ENCODE results near the gene BTRC. TPM values are rescaled to one million over a fixed set of nuclear protein-coding genes. Genes with fewer than 3 reads are reported as not detected.

BTRC gene
- total and polyA plus RNA-seq, 2 donors (not counting 3 experiments of a cell fraction or from before 2014, with no cell fraction given), result 11.6 to 18.5 TPM

DNA sequence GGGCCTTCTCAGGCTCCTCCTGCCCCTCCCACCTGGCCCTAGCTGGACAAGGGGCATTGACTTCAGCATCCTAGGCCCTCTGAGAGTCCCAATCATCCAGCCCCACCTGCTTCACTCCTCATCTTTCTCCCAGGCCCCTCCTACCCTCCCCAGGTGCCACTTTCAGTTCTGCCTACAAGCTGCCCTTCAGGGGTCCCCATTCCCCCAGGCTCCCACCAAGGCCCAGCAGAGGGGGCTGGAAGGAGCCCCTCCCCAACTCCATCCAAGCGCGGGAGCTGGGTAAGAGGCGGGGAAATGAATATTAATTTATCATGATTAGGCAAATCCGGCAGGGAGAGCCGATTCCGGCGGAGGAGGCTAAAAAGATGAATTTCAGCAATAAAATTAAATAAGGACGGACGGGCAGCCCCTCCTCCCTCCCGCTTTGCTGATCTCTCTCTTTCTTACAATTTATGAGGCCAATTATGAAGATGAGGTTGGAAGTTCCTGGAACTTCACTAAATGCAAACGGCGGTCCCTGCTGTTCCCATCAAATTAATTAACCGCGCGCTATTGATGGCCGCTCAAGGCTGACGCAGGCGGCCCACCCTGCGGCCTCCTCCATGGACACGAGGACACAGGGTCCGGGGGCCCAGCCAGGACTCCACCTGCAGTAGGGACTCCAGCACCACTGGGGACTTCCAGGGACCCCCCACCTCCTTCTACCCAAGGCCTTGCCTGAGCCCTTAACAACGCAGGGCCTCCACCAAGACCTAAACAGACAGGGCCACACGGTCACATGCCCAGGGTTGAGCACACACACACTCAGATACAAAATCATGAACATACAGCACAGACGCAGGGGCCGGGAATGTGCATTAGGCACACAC, 220.2 kb downstream of the BTRC start:
- Histone ChIP-seq H3K9ac (replicated peaks; ENCODE audit: extremely low read depth, insufficient read depth, low read length) (no peak overlapping the region), H4K20me1 (replicated peaks; ENCODE audit: control insufficient read depth, extremely low read depth, insufficient read depth, low read length) (no peaks in the 10 kb centered on the region), H2AFZ (ENCODE audit: low read depth, low read length) (no peak overlapping the region), H3K9me3 (replicated peaks; ENCODE audit: control insufficient read depth, insufficient read depth, low read length) (no peaks in the 10 kb centered on the region), H3K27me3 (ENCODE audit: control insufficient read depth in 2 of 2, insufficient read depth in 2 of 2, low read length in 2 of 2) (peaks cover 0 to 3% of the 10 kb centered on the region in 2 experiments), H3K4me3 (replicated peaks in 1 of 3; ENCODE audit: insufficient read depth in 1 of 3, low read depth in 1 of 3, low read length in 3 of 3) (no peak overlapping the region), H3K4me1 (ENCODE audit: control insufficient read depth, extremely low read depth, insufficient read depth, low read length) (peaks cover 7% of the 10 kb centered on the region), H3K4me2 (ENCODE audit: insufficient read depth, low read length) (no peak overlapping the region), H3K36me3 (ENCODE audit: control insufficient read depth in 2 of 2, extremely low read depth in 1 of 2, insufficient read depth in 2 of 2, low read length in 2 of 2) (no peaks in the 10 kb centered on the region), H3K27ac (ENCODE audit: insufficient read depth, low read depth, low read length) (no peak overlapping the region), H3K9me1 (replicated peaks; ENCODE audit: control insufficient read depth, extremely low read depth, insufficient read depth, low read length) (no peaks in the 10 kb centered on the region), H3K79me2 (ENCODE audit: control insufficient read depth, insufficient read depth, low read length) (no peaks in the 10 kb centered on the region)
- dilution Hi-C loops (cut with MboI; ENCODE audit: extremely low pct_ligation_motif_present, low sequenced_read_pairs) (no loop called here), intact Hi-C loops (cut with micrococcal nuclease) (no loop called here)
- CTCF ChIA-PET, result interaction anchor here (0.8 to 1.2 kb wide), 4 partner anchors 29 to 302 kb away, joined by 3 to 4 read pairs (median 3); no protein-coding TSS in a partner anchor
- no peak for TF ChIP-seq JUN (IDR thresholded peaks at IDR 0.05; ENCODE audit: borderline replicate concordance, insufficient read depth, insufficient read length, low read depth)
- FAIRE-seq (no peak), DNase-seq (ENCODE audit: low read depth, low spot score) (no peak)
- BruUV-seq (replicated peaks), result no TSS peak
- POLR2A ChIA-PET, result no interaction called here

DNA sequence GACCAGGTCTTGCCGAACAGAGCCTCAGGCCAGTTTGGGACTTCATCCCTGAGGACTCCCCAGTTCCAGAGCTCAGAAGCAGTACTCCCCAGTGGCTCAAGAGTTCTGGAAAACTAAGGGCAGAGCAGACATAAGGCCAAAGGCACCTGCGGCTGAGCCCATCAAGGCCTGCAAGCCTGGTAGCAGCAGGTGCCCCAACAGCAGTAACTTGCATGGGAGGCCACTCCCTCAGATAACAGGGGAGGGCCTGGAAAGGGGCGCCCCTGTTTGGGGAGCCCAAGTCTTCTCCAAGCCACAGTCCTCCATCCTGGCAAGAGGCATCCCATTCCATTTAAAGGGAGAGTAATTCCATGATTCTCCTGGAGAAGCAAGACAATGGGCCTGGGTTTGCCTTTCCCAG, 221.1 kb downstream of the BTRC start:
- dilution Hi-C loops (cut with MboI; ENCODE audit: extremely low pct_ligation_motif_present, low sequenced_read_pairs) (no loop called here), intact Hi-C loops (cut with micrococcal nuclease) (no loop called here)
- no TSS peak for BruUV-seq (replicated peaks)
- Histone ChIP-seq H3K27me3 (ENCODE audit: control insufficient read depth in 2 of 2, insufficient read depth in 2 of 2, low read length in 2 of 2) (no peaks in the 10 kb centered on the region), H3K9me3 (replicated peaks; ENCODE audit: control insufficient read depth, insufficient read depth, low read length) (no peaks in the 10 kb centered on the region), H3K4me3 (replicated peaks in 1 of 3; ENCODE audit: insufficient read depth in 1 of 3, low read depth in 1 of 3, low read length in 3 of 3) (no peak overlapping the region), H3K4me1 (ENCODE audit: control insufficient read depth, extremely low read depth, insufficient read depth, low read length) (peaks cover 4% of the 10 kb centered on the region), H3K4me2 (ENCODE audit: insufficient read depth, low read length) (no peak overlapping the region), H3K9ac (replicated peaks; ENCODE audit: extremely low read depth, insufficient read depth, low read length) (no peak overlapping the region), H4K20me1 (replicated peaks; ENCODE audit: control insufficient read depth, extremely low read depth, insufficient read depth, low read length) (no peaks in the 10 kb centered on the region), H3K36me3 (ENCODE audit: control insufficient read depth in 2 of 2, extremely low read depth in 1 of 2, insufficient read depth in 2 of 2, low read length in 2 of 2) (peaks cover 0 to 3% of the 10 kb centered on the region in 2 experiments), H3K27ac (ENCODE audit: insufficient read depth, low read depth, low read length) (no peak overlapping the region), H2AFZ (ENCODE audit: low read depth, low read length) (no peak overlapping the region), H3K79me2 (ENCODE audit: control insufficient read depth, insufficient read depth, low read length) (no peaks in the 10 kb centered on the region), H3K9me1 (replicated peaks; ENCODE audit: control insufficient read depth, extremely low read depth, insufficient read depth, low read length) (no peaks in the 10 kb centered on the region)
- no peak for FAIRE-seq
- CTCF ChIA-PET, result interaction anchor here (0.9 to 1.4 kb wide), 2 partner anchors 283 to 361 kb away, joined by 3 to 5 read pairs; no protein-coding TSS in a partner anchor
- POLR2A ChIA-PET, result no interaction called here
- no peak for DNase-seq (ENCODE audit: low read depth, low spot score)
- TF ChIP-seq JUN (IDR thresholded peaks at IDR 0.05; ENCODE audit: borderline replicate concordance, insufficient read depth, insufficient read length, low read depth), result no peak
- no peak for TF ChIP-seq MYC (IDR thresholded peaks at IDR 0.05; ENCODE audit: low read depth, low read length)
- no peak for TF ChIP-seq FOS (IDR thresholded peaks at IDR 0.05; ENCODE audit: borderline replicate concordance, insufficient read depth, low read length)
- TF ChIP-seq POLR2AphosphoS5 (IDR thresholded peaks at IDR 0.05; ENCODE audit: insufficient read depth, low read depth, low read length), result no peak
- no peak for TF ChIP-seq POLR2A (IDR thresholded peaks at IDR 0.05; ENCODE audit: low read depth, low read length)
- no peak for TF ChIP-seq EZH2 (IDR thresholded peaks at IDR 0.05; ENCODE audit: borderline replicate concordance, low read depth, low read length, severe bottlenecking)
- TF ChIP-seq, protein P1, sequence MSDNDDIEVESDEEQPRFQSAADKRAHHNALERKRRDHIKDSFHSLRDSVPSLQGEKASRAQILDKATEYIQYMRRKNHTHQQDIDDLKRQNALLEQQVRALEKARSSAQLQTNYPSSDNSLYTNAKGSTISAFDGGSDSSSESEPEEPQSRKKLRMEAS (IDR thresholded peaks at IDR 0.05; ENCODE audit: insufficient read depth, insufficient read length), result no peak
- TF ChIP-seq GATA2 (IDR thresholded peaks at IDR 0.05; ENCODE audit: insufficient read depth, insufficient read length, low read depth, low read length), result no peak
- TF ChIP-seq, protein P2, sequence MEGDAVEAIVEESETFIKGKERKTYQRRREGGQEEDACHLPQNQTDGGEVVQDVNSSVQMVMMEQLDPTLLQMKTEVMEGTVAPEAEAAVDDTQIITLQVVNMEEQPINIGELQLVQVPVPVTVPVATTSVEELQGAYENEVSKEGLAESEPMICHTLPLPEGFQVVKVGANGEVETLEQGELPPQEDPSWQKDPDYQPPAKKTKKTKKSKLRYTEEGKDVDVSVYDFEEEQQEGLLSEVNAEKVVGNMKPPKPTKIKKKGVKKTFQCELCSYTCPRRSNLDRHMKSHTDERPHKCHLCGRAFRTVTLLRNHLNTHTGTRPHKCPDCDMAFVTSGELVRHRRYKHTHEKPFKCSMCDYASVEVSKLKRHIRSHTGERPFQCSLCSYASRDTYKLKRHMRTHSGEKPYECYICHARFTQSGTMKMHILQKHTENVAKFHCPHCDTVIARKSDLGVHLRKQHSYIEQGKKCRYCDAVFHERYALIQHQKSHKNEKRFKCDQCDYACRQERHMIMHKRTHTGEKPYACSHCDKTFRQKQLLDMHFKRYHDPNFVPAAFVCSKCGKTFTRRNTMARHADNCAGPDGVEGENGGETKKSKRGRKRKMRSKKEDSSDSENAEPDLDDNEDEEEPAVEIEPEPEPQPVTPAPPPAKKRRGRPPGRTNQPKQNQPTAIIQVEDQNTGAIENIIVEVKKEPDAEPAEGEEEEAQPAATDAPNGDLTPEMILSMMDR (IDR thresholded peaks at IDR 0.05; ENCODE audit: extremely low read depth in 1 of 2, insufficient read depth in 1 of 2, low read depth in 1 of 2, low read length in 2 of 2), result no peak
